PC-3 (cell line): ENCODE measurements around the gene ALDOC.

Source experiments
- EZH2 ChIP-seq: fragments of 300-600 bp; sonication (generic); IDR thresholded peaks from one replicate; pipeline ENCODE4 v1.6.1; 2017; ENCODE audit warnings: antibody characterized with exemption, mild to moderate bottlenecking, low read length; ENCODE audit not compliant: unreplicated experiment
- EZH2phosphoT487 ChIP-seq: fragments of 300-600 bp; sonication (generic); IDR thresholded peaks from 2 replicates; pipeline ENCODE4 v1.6.1; 2018; ENCODE audit warnings: mild to moderate bottlenecking, antibody characterized with exemption, low read length, borderline replicate concordance
- TF ChIP-seq, protein P1 (sequence below): fragments of 300-600 bp; sonication (generic); conservative IDR thresholded peaks from 2 replicates; pipeline ENCODE4 v1.5.1; 2017; ENCODE audit warnings: antibody characterized with exemption, low read depth, mild to moderate bottlenecking, low read length

DNA sequence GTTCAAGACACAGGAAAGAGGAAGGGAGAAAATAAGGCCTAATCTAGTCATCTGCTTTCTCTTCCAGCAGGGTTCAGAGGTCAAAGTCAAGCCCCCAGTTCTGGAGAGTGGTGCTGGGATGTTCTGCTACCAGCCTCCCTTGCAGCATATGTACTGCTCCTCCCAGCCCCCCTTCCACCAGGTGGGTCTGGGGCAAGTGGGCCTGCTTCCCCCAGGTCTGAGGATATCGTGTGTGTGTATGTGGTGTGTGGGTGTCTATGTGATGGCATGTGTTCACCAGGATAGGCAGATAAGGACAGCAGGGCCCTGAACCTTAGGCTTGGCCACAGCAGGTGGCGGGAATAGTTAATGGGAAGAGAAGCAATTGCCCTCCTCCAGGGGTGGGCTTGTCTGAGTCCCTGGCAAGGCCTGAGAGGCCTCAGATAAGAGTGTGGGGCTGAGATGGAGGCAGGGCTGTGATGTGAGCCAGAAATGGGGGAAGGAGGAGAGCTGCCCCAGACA lies 49.5 kb downstream of the ALDOC start:
- TF ChIP-seq, protein P1, sequence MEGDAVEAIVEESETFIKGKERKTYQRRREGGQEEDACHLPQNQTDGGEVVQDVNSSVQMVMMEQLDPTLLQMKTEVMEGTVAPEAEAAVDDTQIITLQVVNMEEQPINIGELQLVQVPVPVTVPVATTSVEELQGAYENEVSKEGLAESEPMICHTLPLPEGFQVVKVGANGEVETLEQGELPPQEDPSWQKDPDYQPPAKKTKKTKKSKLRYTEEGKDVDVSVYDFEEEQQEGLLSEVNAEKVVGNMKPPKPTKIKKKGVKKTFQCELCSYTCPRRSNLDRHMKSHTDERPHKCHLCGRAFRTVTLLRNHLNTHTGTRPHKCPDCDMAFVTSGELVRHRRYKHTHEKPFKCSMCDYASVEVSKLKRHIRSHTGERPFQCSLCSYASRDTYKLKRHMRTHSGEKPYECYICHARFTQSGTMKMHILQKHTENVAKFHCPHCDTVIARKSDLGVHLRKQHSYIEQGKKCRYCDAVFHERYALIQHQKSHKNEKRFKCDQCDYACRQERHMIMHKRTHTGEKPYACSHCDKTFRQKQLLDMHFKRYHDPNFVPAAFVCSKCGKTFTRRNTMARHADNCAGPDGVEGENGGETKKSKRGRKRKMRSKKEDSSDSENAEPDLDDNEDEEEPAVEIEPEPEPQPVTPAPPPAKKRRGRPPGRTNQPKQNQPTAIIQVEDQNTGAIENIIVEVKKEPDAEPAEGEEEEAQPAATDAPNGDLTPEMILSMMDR, result no peak
- TF ChIP-seq EZH2 (no peak), EZH2phosphoT487 (no peak)
